NCI-H1694 (cell line): Measurements from ENCODE around the gene IGFL4.

Source experiments
- DNase-seq: peaks from one replicate; lab custom pipeline; 2025; lab: John Stamatoyannopoulos, UW

The IGFL4 gene

DNA sequence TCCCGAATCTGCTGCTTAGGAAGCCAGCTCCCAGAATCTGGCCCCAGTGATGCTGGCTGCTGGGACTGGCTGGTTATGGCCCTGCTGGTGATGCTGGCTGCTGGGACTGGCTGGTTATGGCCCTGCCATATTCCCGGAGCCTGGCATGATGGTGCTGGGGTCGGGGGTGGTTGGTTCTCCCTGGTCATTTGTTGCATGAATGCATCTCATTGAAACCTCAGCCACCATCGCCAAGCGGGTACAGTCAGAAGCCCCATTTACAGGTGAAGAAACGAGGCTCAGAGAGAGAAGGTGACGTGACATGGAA, 20.0 kb downstream of the IGFL4 start:
- no peak for DNase-seq

DNA sequence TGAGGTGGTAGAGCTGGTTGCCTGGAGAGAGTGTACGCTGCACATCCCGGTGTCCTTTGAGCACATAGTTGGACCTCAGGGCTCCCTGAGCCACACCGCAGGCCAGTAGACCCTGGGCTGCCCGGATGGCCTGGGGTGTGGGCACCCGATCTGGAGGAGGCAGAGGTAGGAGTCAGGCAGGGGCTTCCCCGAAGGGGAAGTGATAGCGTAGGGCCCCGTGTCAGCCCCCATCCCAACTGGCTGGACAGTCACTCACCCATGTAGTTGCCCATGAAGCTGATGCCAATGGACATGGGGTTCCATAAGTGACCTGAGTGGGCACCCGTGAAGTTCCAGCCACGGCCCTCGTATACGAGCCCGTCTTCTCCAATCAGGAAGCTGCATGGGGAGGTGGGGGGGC, 21.5 kb downstream of the IGFL4 start:
- no peak for DNase-seq

DNA sequence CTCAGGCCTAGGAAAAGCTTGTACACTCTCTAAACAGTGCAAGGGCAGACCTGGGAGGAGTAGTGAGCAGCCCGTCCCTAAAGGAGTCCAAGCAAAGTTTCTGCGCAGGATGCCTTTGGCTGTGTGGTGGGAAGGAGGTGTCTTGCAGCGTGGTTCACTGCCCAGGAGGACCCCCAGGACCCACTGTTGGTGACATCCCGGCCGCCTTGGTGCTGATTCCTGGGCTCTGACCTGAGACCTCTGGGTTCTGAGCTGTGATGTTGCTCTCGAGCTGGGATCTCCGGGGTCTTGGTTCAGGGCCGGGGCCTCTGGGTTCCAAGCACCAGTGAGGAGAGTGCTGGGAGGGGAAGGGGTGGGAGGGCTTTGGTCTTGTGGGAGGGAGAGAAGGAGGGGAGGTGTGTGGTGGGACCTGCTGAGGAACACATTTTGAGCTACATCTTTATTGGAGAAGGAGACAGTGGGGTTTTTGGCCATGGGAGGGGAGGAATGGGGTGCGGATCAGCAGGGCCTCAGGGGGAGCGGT, 22.0 kb downstream of the IGFL4 start:
- DNase-seq = no peak

DNA sequence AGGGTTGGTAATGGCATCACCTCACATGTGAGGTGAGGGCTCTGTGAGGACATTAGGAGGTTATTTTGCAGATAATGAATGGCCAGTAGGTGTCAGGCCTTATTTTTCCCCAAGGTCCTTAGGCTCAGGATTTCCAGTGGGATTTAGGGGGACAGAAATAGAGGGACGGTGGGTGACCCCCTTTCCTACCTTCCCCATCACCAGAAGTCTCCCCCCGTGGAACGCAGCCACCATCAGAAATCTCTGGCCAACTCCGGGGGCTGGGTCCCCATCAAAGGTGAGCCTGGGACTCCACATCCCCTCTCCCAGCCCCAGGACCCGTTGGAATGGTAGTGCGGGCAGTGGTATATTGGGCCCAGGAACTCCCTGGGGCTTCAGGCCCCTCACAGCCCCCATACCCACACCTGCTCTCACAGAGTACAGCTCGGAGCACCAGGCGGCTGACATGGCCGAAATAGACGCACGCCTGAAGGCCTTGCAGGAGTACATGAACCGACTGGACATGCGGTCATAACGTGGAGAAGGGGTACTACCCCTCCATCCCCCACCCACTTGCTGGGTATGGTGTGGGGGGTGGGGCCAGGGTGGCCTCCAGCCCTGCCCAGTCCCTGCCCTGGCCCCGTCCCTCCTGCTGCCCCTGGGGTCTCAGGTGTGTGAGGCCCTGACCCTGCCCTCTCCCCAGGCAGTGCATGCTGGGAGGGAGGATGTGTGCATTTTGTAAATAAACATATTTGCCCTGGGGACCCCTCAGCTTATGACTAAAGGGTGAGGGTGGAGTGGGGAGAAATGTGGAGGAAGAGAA, 22.7 kb downstream of the IGFL4 start:
- DNase-seq = no peak

DNA sequence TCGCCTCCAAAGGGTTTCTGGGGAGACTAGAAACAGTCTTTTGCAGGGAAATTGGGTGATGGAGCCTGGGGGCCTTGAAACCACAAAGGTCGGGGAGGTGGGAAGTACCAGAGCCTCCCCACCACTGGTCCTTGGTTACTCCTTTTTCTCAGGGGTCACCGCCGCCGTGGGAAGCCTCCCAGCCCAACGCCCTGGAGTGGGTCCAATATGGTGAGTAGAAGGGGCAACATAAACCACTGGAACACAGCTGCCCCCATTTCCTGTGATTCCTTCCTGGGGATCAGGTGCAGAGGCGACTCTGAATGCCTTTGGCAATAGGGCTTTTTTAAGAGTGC, 23.7 kb downstream of the IGFL4 start:
- DNase-seq = no peak

DNA sequence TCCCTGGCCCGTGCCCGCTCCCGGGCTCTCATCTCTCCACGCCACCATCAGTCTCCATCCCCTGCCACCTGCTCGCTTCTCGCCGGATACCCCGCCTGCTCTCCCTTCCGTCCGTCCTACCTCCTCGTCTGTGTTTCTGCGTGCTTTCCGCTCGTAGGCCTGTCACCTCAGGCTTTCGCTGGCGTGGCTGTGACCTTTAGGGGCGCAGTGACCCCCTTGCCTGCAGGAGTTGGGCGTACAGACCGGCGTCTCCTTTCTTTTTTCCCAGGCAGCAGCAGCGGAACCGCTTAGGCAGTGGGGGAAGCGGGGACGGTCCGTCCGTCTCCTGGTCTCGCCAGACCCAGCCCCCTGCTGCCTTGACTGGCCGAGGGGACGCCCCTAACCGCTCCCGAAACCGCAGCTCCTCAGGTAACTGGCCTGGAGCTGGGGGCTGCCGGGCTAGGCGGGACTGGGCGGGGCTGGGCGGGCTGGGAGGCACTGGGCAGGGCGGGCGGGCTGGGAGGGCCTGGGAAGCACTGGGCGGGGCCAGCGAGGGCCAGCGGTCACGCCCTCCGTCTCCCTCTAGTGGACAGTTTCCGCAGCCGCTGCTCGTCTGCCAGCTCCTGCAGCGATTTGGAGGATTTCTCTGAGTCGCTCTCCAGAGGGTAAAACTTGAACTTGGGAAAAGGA, 24.2 kb downstream of the IGFL4 start:
- peak; percentile 83 for DNase-seq

DNA sequence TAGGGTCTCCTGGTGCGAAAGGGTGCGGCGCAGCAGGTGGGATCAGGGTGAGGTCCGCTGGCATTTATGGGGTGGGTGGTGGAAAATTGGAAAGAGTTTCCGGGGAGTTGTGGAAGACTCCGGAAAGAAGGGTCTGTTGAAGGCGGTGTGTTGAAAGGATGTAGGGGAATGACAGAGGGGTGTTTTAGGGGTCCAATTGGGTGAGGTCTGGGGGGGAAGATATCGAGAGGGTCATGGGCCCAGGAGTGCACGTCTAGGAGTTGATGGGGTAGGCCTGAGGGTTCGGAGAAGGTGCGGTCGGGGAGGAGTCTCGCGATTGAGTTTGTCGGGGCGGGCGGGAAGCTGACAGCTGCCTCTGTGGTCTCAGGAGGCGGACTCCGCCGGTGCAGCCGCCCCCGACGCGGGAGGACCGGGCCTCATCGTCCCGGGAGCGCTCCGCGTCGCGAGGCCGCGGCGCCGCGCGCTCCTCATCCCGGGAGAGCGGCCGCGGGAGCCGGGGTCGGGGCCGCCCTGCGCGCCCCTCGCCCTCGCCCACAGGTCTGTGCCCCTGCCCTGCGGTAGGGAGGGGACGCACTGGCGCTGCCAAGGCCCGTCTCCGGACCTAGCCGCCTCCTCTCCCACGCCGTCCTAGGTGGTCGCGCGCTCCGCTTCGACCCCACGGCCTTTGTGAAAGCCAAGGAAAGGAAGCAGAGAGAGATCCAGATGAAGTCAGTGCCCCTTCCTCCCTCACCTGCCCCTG, 24.9 kb downstream of the IGFL4 start:
- DNase-seq = no peak

DNA sequence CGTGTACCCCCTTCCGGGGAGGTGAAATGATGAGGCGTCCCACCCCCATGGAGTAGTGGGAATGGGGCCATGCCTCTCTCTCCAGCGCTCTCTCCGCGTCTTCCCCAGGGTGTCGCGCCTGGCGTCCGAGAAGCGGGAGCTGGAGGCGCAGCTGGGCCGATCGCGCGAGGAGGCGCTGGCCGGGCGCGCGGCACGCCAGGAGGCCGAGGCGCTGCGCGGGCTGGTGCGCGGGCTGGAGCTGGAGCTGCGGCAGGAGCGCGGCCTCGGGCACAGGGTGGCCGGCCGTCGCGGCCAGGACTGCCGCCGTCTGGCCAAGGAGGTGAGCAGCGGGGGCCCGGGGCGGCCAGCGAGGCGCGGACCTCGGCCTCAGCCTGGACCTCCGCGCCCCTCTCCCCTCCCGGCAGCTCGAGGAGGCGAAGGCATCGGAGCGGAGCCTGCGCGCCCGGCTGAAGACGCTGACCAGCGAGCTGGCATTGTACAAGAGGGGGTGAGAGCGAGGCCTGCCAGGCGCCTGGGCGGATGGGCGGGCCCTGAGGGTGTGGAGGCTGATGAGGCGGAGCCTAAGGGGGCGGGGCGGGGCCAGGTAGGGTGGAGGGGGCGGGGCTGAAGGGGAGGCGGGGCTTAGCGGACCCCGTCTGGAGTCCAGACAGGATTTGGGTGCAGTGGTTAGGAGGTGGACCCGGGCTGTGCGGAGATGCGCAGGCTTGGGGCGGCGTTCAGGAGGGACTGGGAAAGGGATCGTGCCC, 25.7 kb downstream of the IGFL4 start:
- DNase-seq = no peak

DNA sequence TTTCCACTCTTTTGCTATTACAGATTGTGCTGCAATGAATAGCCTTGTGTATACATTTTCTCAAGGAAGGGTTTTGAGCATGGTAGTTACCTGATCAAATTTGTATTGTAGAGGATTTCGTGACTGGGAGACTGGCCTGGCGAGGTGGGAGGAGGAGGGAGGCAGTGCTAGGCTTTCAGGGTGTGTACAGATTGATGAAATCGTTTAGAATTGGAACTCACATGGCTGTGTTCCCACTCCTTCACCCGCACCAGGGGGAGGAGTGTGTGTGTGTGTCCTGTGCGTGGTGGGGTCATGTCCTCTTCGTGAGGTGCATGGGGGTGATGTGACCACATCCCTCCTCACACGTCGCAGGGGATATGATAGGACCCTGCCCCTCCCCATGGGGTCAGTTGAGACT, 26.3 kb downstream of the IGFL4 start:
- no peak for DNase-seq

DNA sequence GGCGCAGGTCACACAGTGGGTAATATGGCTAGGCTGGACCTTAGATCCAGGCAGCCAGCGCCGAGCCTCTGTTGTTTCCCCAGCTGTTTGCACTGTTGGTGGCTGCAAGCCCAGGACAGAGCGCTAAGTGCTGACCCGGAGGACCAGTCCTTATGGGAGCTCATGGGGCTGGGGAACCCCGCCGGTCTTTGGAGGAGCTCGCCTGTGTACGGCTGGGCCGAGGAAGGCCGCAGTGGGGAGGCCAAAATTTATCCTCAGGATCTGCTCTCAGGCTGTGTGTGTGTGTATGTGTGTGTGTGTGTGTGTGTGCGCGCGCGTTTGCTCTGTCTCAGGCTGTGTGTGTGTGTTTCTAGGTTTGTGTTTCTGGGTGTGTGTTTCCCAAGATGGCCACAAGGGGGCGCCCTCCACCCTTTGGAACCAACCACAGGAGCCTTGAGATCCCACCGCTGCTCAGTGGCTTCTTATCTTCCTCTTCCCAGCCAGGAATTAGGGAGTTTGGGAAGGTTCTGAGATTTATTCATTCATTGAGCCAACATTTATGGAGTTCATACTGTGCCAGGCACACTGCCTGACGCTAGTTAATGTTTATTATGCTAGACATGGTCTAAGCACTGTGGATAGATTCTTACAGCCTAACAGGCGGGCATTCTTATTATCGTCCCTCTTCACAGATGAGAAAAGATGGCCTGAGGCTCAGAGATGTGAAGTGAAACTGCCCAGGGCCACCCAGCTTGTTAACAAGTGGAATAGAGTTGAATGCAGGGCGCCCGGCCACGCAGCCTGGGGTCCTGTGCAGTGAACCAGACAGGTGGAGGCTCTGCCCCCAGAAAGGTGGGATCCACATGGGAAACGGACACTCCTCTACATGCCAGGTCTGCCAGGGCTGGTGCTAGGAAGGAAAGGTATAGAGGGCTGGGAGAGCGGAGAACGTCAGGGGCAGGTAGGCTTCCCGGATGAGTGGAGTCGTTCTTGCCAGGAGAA, 31.0 kb downstream of the IGFL4 start:
- DNase-seq = peak; percentile 34

DNA sequence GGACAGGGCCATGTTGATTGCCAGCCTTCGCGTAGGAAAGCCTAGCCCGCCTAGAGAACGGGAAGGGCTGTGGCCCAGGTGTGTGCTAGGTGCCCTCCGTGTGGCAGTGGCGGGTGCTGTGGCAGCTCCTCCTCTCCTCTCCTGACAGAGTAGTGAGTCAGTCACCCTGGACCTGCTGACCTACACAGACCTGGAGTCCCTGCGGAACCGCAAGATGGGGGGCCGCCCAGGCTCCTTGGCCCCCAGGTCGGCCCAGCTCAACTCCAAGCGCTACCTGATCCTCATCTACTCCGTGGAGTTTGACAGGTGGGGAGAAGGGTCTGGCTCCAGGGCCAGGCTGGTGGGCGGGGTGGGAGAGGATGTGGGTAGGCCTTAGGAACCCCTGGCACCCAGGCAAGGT, 34.4 kb downstream of the IGFL4 start:
- DNase-seq = no peak

DNA sequence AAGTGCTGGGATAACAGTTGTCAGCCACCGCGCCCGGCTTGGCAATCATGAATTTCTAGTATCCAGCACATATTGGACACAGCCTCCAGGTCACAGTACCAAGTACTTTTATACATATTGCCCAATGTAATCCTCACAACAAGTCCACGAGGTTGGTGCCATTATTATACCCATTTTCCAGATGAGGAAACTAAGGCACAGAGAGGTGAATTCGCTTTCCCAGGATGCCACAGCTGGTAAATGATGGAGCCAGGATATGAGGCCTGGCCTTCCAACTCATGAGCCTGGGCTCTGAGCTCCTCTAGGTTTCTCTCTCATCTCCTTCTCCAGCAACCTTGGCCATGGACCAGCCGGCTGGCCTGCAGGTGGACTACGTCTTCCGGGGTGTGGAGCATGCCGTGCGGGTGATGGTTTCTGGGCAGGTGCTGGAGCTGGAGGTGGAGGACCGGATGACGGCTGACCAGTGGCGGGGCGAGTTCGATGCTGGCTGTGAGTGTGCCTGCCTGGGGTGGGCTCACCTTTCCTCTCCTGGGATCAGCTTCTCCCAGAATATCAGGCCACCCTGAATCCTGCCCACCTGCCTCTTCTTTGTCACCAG, 38.0 kb downstream of the IGFL4 start:
- DNase-seq = no peak

DNA sequence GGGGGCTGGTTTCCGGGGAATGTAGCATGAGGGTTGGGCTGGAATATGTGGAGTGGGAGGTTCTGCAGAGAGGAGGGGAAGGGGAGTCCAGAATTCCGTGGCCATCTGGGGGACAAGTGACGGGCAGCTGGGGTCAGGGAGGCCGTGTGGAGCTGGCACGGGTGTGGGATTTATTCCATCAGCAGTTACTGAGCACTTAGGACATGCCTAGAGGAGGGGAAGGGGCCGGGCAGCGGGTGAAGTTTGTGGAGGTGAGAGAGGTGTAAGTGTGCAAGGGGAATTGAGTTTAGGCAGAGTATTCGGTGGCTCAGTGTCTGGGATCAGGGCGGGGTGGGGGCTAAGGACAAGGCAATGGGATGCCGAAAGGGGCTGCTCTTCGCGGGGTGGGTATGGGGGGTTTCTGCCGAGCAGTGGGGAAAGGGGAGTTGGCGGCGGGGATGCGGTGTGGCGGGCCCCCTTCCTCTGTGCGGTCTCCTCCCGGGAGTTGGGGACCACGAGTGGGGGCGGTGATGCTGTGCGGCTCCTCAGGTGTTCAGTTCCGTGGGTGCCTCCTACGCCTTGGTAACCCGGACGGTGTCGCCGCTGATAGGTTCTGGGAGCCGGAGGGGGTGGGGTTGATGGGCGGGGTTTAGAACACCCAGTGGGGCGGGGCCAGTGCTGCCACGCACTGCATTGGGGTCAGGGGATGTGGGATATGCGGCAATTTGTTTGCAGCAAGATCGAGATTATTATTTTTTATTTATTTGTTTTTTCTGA, 40.1 kb downstream of the IGFL4 start:
- no peak for DNase-seq

DNA sequence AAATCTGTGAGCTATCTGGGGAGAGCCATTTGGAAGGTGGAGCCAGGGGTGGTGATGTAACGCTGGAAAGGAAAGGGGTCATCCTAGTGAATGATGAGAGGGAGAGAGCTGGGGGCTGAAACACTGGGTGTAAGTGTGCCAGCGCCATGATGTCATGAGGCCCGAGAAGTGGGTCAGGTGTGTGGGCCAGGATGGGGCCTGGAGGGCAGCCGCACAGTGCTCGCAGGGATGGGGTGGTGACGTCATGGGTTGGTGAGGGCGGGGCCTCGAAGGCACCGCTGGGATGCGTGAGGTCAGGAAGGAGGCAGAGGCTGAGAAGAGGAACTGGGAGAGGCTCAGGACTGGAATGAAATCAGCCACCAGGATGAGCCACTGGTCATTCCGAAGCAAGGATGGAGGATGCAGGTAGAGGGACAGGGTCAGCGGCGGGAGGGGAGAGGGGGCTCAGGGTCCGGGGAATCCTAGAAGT, 41.1 kb downstream of the IGFL4 start:
- no peak for DNase-seq

DNA sequence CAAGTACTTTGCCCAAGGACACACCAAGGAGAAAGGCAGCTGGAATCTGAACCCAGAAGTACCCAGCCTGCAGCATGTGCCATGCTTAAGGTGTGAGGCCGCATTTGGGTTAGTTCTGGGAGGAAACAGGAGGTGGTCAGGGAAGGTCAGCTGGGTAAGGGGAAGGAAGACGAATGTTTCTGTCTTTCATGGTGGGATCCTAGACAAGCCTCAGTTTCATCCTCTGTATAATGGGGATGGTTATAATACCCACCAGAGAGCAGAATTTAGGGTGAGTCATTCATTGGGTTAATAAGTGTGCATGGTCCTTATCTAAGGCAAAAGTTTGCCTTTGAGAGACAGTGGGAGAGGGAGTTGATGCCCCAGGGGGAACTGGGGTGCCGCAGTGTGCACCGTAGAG, 42.0 kb downstream of the IGFL4 start:
- no peak for DNase-seq

DNA sequence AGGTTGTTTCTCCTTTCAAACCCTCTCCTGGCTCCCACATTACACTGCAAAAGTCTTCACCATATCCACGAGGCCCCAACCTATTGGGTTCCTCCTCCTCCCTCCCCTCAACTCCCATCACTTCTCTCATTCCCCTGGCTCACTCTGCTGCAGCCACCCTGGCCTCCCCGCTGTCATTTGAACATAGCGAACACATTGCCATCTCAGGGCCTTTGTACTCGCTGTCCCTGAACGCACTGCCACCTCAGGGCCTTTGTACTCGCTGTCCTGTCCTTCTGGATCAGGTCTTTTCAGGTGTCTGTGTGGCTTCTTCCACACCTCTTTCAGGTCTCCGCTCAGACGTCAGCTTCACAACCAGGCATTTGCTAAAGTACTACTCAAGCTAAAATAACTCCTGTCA, 43.9 kb downstream of the IGFL4 start:
- no peak for DNase-seq

DNA sequence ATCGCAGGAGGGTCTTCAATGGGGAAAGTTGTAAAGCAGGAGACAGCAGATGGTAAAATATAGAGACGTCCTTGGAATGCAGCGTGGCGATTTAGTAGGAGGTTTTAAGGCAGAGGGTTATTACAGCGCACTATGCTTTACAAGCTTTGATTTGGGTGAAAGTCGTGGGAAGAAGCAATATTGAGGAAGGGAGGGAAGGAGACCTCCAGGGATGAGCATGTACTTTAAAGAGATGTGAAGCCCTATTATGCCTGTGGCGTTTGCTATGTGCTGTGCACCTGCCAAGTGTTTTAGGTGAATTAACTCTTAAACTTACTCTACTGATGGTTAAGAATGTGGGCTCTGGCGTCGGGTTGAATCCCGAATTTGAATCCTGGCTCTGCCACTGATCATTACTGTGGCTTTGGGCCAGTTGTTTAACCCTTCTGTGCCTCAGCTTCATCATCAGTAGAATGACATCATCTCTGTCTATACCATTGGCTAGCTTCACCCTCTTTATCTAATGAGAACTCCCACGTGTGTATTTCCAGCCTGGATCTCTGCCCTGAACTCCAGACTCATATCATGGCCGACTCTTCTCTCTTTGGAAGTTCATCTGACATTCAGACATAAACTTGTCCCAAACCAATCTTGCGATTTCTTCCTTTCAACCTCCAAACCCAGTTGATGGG, 45.0 kb downstream of the IGFL4 start:
- no peak for DNase-seq

DNA sequence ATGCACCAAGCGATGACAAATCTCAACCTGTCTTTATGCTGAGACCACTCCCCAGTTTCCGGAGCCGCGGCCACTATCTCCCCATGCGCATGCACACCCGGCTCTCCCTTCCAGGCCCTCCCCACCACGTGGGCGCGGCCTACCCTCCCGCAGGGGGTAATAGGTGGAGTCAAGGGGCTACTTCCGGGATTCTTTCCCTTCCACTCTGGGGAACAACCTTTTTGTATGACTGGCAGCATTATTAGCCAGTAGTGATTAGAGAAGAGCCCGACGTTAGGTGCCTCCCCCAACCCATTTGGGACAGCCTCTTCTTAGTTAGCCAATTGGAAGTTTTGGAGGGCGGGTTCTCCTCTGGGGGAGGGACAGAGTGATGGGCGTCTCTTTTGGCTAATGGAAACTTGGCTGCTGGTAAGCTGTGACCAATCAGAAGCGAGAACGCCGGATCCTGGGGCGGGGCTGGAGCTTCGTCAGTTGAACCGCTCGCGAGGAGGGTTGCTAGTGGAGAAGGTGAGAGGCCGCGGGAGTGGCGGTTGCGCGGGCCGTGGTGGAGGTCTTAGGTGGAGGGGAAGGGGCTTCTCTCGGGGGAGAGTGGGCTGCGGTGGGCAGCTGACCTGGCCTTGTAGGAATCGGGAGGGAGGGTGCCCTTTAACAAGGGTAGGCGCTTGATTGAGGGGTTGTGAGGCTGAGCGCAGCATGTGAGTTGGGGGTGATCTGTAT, 45.6 kb downstream of the IGFL4 start, which contains the start of gene CCDC61:
Gene CCDC61, plus strand, starts transcription at position 470 of the 717 bp plus-strand sequence. CDS start 7,552 bp downstream, outside the sequence.
- peak; percentile 100 for DNase-seq
